ENCODE results near the gene CA10.

DNA sequence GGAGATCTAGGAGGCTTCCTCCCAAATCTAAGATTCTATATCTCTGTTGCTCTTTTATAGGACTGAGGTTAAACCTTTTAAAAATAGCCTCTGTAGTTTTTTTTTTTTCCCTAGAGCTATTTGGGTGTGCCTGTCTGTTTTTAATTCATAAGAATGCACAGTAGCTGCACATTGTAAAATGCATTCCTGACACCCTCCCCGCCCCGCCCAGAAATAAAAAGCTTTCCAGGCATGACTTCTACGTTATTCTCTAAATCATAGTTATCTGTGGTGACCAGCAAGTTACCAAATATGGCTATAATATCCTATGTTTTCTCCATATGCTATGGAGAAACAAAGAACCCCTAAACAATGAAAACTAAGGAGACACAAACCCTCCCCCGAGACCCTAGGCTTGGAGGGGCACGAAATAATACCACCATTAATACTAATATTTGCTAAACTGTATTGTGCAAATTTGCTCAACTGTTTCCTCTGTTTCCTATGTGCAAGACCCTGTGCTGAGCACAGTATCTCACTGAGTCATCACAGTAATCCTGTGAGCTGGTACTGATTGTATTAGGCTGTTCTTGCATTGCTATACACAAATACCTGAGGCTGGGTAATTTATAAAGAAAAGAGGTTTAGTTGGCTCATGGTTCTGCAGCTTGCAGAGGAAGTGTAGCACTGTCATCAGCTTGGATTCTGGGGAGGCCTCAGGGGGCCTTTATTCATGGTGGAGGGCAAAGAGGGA, 388.3 kb downstream of the CA10 start:
- no peak for TF ChIP-seq EZH2 (IDR thresholded peaks at IDR 0.05; ENCODE audit: insufficient read depth, poor library complexity, severe bottlenecking)
- no peak for TF ChIP-seq EZH2phosphoT487 (IDR thresholded peaks at IDR 0.05; ENCODE audit: insufficient read depth, low read depth)
